HCT116 (cell line): Measurements from ENCODE around the gene ESR1. TPM values are rescaled to one million over a fixed set of nuclear protein-coding genes. Genes with fewer than 3 reads are reported as not detected.

Experiments
- ATAC-seq: fragments of 200-7000 bp; cut with Tn5 transposase; 2 replicates; pipeline ENCODE4 v1.9.1; 2020; ENCODE audit warnings: mild to moderate bottlenecking, moderate library complexity
- BruUV-seq: library from RNA; stranded (reverse); fragments of 400-500 nt; replicated peaks from 2 replicates; lab custom pipeline; 2021; lab: Mats Ljungman, UMichigan
- CTCF ChIA-PET: fragments of 300-600 bp; sonication (Branson Sonifier 250); formaldehyde crosslinking; loops from one replicate; lab custom pipeline; 2021; ENCODE audit warnings: antibody characterized with exemption; lab: Charles Lee
- POLR2A ChIA-PET: fragments of 300-600, 350-600 bp; sonication (Branson Sonifier 250); formaldehyde crosslinking; loops from one replicate; lab custom pipeline; 2021; ENCODE audit warnings: antibody characterized with exemption; lab: Charles Lee
- RAD21 ChIA-PET, 2 experiments: fragments of 300-600 bp; sonication (Branson Sonifier 250); formaldehyde crosslinking; loops; one replicate each; lab custom pipeline; 2023; ENCODE audit warnings: low total read pairs in 2 of 2; ENCODE audit not compliant: uncharacterized antibody in 2 of 2, unreplicated experiment in 2 of 2, low non-redundant PET in 1 of 2; lab: Charles Lee
- DNase-seq: peaks from one replicate; pipeline ENCODE4 v3.0.0-alpha.2; 2010; ENCODE audit warnings: low read depth, low spot score
- H2AFZ ChIP-seq: fragments of 200-600 bp; shearing (Covaris generic), sonication (generic); 2 replicates; pipeline ENCODE4 v1.6.1; 2017; ENCODE audit warnings: low read depth, mixed run types, mixed read lengths, antibody characterized with exemption, low read length; ENCODE audit not compliant: poor library complexity, severe bottlenecking
- H3K27ac ChIP-seq: 2 replicates; pipeline ENCODE4 v1.5.1; 2012; ENCODE audit warnings: low read depth, low read length
- H3K27me3 ChIP-seq: fragments of 200-600 bp; sonication (generic); 2 replicates; pipeline ENCODE4 v1.6.1; 2016; ENCODE audit warnings: mixed run types, low read length, mixed read lengths; ENCODE audit not compliant: insufficient read depth
- H3K36me3 ChIP-seq, 2 experiments: fragments of 200-500 bp in 1 of 2; fragments of 200-600 bp in 1 of 2; sonication (Bioruptor generic) in 1 of 2; sonication (generic) in 1 of 2; 2 replicates each; pipeline versions ENCODE4 v1.5.1 to v1.6.1; 2014 to 2016; ENCODE audit warnings: low read length in 2 of 2, inconsistent platforms in 1 of 2, mixed read lengths in 1 of 2, mixed run types in 1 of 2; ENCODE audit not compliant: insufficient read depth in 2 of 2, control insufficient read depth in 1 of 2
- H3K4me1 ChIP-seq, 2 experiments: fragments of 200-600 bp in 1 of 2; sonication (generic) in 1 of 2; 2 replicates each; pipeline versions ENCODE4 v1.5.1 to v1.6.1; 2012 to 2017; ENCODE audit warnings: low read length in 2 of 2, inconsistent platforms in 1 of 2, mild to moderate bottlenecking in 1 of 2, mixed read lengths in 1 of 2, mixed run types in 1 of 2, moderate library complexity in 1 of 2; ENCODE audit not compliant: insufficient read depth in 2 of 2, control insufficient read depth in 1 of 2
- H3K4me2 ChIP-seq: fragments of 200-600 bp; sonication (generic); 2 replicates; pipeline ENCODE4 v1.6.1; 2017; ENCODE audit warnings: mixed run types, low read length, mixed read lengths
- H3K4me3 ChIP-seq, 2 experiments: fragments of 200-600 bp in 1 of 2; sonication (generic) in 1 of 2; replicated peaks in 1 of 2; 2 replicates each; pipeline ENCODE4 v1.5.1; 2011 to 2016; ENCODE audit warnings: low read length in 2 of 2, control low read depth in 1 of 2, low read depth in 1 of 2, mild to moderate bottlenecking in 1 of 2, mixed read lengths in 1 of 2, mixed run types in 1 of 2
- H3K79me2 ChIP-seq: fragments of 200-600 bp; sonication (generic); 2 replicates; pipeline ENCODE4 v1.6.1; 2017; ENCODE audit warnings: mild to moderate bottlenecking, mixed run types, low read length, moderate library complexity, mixed read lengths; ENCODE audit not compliant: insufficient read depth
- H3K9ac ChIP-seq: fragments of 200-600 bp; sonication (generic); 2 replicates; pipeline ENCODE4 v1.6.1; 2016; ENCODE audit warnings: low read length, mixed read lengths
- H3K9me2 ChIP-seq: fragments of 200-600 bp; sonication (generic), shearing (Covaris generic); 2 replicates; pipeline ENCODE4 v1.6.1; 2017; ENCODE audit warnings: mixed run types, mild to moderate bottlenecking, moderate library complexity; ENCODE audit not compliant: insufficient read depth
- H3K9me3 ChIP-seq, 2 experiments: fragments of 200-500 bp in 1 of 2; fragments of 200-600 bp in 1 of 2; sonication (Bioruptor generic) in 1 of 2; sonication (generic) in 1 of 2; 2 replicates each; pipeline ENCODE4 v1.6.1; 2014 to 2017; ENCODE audit warnings: low read length in 2 of 2, mixed read lengths in 2 of 2, inconsistent platforms in 1 of 2, low read depth in 1 of 2, mild to moderate bottlenecking in 1 of 2, mixed run types in 1 of 2, moderate library complexity in 1 of 2; ENCODE audit not compliant: control insufficient read depth in 1 of 2, insufficient read depth in 1 of 2
- H4K20me1 ChIP-seq: fragments of 200-600 bp; sonication (generic), shearing (Covaris generic); 2 replicates; pipeline ENCODE4 v1.6.1; 2017; ENCODE audit warnings: mixed run types, mild to moderate bottlenecking, moderate library complexity; ENCODE audit not compliant: insufficient read depth
- CBX3 ChIP-seq: IDR thresholded peaks from 2 replicates; pipeline ENCODE4 v1.6.1; 2012; ENCODE audit warnings: low read depth
- CEBPB ChIP-seq: IDR thresholded peaks from 2 replicates; pipeline ENCODE4 v1.6.1; 2012; ENCODE audit warnings: low read depth
- EGR1 ChIP-seq: IDR thresholded peaks from 2 replicates; pipeline ENCODE4 v1.6.1; 2012; ENCODE audit warnings: low read depth
- ELF1 ChIP-seq: IDR thresholded peaks from 2 replicates; pipeline ENCODE4 v1.6.1; 2012; ENCODE audit warnings: low read depth, borderline replicate concordance
- EZH2phosphoT487 ChIP-seq: fragments of 200-600 bp; IDR thresholded peaks from 2 replicates; pipeline ENCODE4 v1.6.1; 2018; ENCODE audit warnings: antibody characterized with exemption, borderline replicate concordance
- FOSL1 ChIP-seq: IDR thresholded peaks from 2 replicates; pipeline ENCODE4 v1.6.1; 2012; ENCODE audit warnings: low read depth
- JUND ChIP-seq: IDR thresholded peaks from 2 replicates; pipeline ENCODE4 v1.6.1; 2012
- POLR2A ChIP-seq: IDR thresholded peaks from 2 replicates; pipeline ENCODE4 v1.7.0; 2011; ENCODE audit warnings: borderline replicate concordance; ENCODE audit not compliant: insufficient read depth, insufficient read length; ENCODE audit errors: extremely low read depth
- RAD21 ChIP-seq: IDR thresholded peaks from 2 replicates; pipeline ENCODE4 v1.6.1; 2012; ENCODE audit warnings: low read depth, mild to moderate bottlenecking
- SIN3A ChIP-seq: IDR thresholded peaks from 2 replicates; pipeline ENCODE4 v1.6.1; 2012; ENCODE audit warnings: low read depth
- TCF7L2 ChIP-seq: IDR thresholded peaks from 2 replicates; pipeline ENCODE4 v1.7.0; 2011; ENCODE audit warnings: borderline replicate concordance, inconsistent platforms; ENCODE audit not compliant: insufficient read depth, insufficient read length; ENCODE audit errors: extremely low read depth
- YY1 ChIP-seq: IDR thresholded peaks from 2 replicates; pipeline ENCODE4 v1.6.1; 2011; ENCODE audit warnings: low read length, low read depth, moderate library complexity, mild to moderate bottlenecking; ENCODE audit not compliant: insufficient replicate concordance; ENCODE audit errors: extremely low read depth
- ZFX ChIP-seq: fragments of 450-650 bp; IDR thresholded peaks from 2 replicates; pipeline ENCODE4 v1.6.1; 2017
- intact Hi-C: fragments of 100-400 bp; cut with micrococcal nuclease; formaldehyde crosslinking; loops from 2 replicates; pipeline ENCODE4 v1.10.0; 2022
- total RNA-seq: library from RNA; stranded (reverse); gene quantifications from one replicate; pipeline ENCODE4 v1.2.1, GENCODE V29; 2021; ENCODE audit not compliant: unreplicated experiment
- TF ChIP-seq, protein P1 (sequence below): IDR thresholded peaks from 2 replicates; pipeline ENCODE4 v1.6.1; 2011; ENCODE audit warnings: mild to moderate bottlenecking, low read length, moderate library complexity; ENCODE audit not compliant: insufficient replicate concordance; ENCODE audit errors: extremely low read depth

ESR1 gene
- total RNA-seq, 1 experiment from 2014 or later, result 0.17 TPM

DNA sequence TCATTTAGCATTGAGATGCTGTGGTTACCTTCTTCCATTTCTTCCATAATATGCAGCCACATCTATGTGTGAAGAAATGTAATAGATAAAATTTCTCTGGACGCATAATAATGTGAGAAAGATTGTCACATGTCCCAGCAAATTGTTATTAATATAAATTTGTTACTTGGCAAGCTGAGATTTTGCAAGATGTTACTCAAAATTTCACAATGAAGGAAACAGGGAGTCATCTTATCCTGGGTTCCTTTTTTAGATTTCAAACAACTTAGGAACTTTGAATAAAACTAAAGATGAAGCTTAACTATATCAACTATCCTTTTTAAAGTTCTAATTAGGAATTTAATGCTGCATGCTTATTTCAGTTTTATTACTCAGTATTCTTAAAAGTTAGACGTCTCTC, 3.6 kb downstream of the ESR1 start:
- Histone ChIP-seq H3K27me3 (peaks cover 57% of the 10 kb centered on the region), H3K27ac (no peak overlapping the region), H3K79me2 (no peaks in the 10 kb centered on the region)
- no peak for ATAC-seq
- intact Hi-C loops, result no loop called here
- DNase-seq, result no peak
- RAD21 ChIA-PET, result no interaction called here
- CTCF ChIA-PET, result no interaction called here
- TF ChIP-seq CEBPB, result no peak
- TF ChIP-seq YY1, result no peak
- TF ChIP-seq FOSL1, result no peak
- TF ChIP-seq JUND, result no peak
- TF ChIP-seq RAD21, result no peak
- no peak for TF ChIP-seq TCF7L2
- TF ChIP-seq EGR1, result no peak
- TF ChIP-seq POLR2A, result no peak
- TF ChIP-seq SIN3A, result no peak
- TF ChIP-seq ELF1, result no peak
- TF ChIP-seq CBX3, result no peak
- TF ChIP-seq, protein P1, sequence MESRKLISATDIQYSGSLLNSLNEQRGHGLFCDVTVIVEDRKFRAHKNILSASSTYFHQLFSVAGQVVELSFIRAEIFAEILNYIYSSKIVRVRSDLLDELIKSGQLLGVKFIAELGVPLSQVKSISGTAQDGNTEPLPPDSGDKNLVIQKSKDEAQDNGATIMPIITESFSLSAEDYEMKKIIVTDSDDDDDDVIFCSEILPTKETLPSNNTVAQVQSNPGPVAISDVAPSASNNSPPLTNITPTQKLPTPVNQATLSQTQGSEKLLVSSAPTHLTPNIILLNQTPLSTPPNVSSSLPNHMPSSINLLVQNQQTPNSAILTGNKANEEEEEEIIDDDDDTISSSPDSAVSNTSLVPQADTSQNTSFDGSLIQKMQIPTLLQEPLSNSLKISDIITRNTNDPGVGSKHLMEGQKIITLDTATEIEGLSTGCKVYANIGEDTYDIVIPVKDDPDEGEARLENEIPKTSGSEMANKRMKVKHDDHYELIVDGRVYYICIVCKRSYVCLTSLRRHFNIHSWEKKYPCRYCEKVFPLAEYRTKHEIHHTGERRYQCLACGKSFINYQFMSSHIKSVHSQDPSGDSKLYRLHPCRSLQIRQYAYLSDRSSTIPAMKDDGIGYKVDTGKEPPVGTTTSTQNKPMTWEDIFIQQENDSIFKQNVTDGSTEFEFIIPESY, result no peak
- TF ChIP-seq ZFX, result no peak
- no peak for TF ChIP-seq EZH2phosphoT487
- TF ChIP-seq, all 23 proteins: peak for 0
- Histone ChIP-seq H3K9ac (no peak overlapping the region), H3K4me2 (no peak overlapping the region), H3K4me1 (no peaks in the 10 kb centered on the region), H2AFZ (no peak overlapping the region), H4K20me1 (no peaks in the 10 kb centered on the region), H3K9me2 (no peaks in the 10 kb centered on the region), H3K4me3 (no peak overlapping the region), H3K36me3 (no peaks in the 10 kb centered on the region), H3K9me3 (no peaks in the 10 kb centered on the region)
- POLR2A ChIA-PET, result no interaction called here
- BruUV-seq, result no TSS peak
